Measurements from ENCODE around the gene TMEM167B.

DNA sequence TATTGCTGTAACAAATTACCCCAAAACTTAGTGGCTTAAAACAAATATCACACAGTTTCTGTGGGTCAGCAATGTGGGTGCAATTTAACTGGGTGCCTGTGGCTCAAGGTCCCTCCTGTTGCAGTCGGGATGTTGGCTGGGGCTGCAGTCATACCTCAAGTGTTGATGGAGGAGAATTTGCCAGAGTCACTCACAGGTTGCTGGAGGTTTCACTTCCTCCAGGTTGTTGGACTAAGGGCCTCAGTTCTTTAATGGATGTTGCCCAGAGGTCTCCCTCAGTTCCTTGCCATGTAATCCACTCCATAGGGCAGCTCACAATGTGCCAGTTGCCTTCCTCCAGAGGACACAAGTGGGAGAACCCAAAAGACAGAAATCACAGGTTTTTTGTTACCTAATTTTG lies 12.2 kb upstream of the TMEM167B start:
- no peak for TF ChIP-seq POLR2A (IDR thresholded peaks at IDR 0.05)
- TF ChIP-seq, protein P1, sequence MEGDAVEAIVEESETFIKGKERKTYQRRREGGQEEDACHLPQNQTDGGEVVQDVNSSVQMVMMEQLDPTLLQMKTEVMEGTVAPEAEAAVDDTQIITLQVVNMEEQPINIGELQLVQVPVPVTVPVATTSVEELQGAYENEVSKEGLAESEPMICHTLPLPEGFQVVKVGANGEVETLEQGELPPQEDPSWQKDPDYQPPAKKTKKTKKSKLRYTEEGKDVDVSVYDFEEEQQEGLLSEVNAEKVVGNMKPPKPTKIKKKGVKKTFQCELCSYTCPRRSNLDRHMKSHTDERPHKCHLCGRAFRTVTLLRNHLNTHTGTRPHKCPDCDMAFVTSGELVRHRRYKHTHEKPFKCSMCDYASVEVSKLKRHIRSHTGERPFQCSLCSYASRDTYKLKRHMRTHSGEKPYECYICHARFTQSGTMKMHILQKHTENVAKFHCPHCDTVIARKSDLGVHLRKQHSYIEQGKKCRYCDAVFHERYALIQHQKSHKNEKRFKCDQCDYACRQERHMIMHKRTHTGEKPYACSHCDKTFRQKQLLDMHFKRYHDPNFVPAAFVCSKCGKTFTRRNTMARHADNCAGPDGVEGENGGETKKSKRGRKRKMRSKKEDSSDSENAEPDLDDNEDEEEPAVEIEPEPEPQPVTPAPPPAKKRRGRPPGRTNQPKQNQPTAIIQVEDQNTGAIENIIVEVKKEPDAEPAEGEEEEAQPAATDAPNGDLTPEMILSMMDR (IDR thresholded peaks at IDR 0.05): no peak

All from tibial nerve (tissue), 3 donors.